Neuronal stem cell (in vitro differentiated cells): ENCODE data around the gene ZNF529.

ENCODE experiments used
- DNase-seq: peaks from one replicate; pipeline ENCODE4 v3.0.0-alpha.2; 2013; ENCODE audit warnings: low spot score
- H2AFZ ChIP-seq: one replicate; pipeline ENCODE4 v1.6.1; 2013; ENCODE audit warnings: mild to moderate bottlenecking, low read length, inconsistent platforms
- H2AK5ac ChIP-seq: 2 replicates; pipeline ENCODE4 v1.6.1; 2013; ENCODE audit warnings: low read depth, mild to moderate bottlenecking, inconsistent platforms, low read length, moderate library complexity, mixed read lengths
- H2BK120ac ChIP-seq: 2 replicates; pipeline ENCODE4 v1.6.1; 2013; ENCODE audit warnings: low read depth, mild to moderate bottlenecking, inconsistent platforms, low read length, moderate library complexity, mixed read lengths
- H2BK12ac ChIP-seq: one replicate; pipeline ENCODE4 v1.6.1; 2013; ENCODE audit warnings: low read length, inconsistent platforms
- H2BK15ac ChIP-seq: 2 replicates; pipeline ENCODE4 v1.6.1; 2013; ENCODE audit warnings: mild to moderate bottlenecking, low read length, inconsistent platforms, mixed read lengths
- H2BK5ac ChIP-seq: one replicate; pipeline ENCODE4 v1.6.1; 2013; ENCODE audit warnings: inconsistent platforms, mild to moderate bottlenecking, low read length, moderate library complexity
- H3K14ac ChIP-seq: one replicate; pipeline ENCODE4 v1.6.1; 2013; ENCODE audit warnings: low read length, inconsistent platforms
- H3K18ac ChIP-seq: 2 replicates; pipeline ENCODE4 v1.6.1; 2013; ENCODE audit warnings: low read length, inconsistent platforms
- H3K23ac ChIP-seq: 2 replicates; pipeline ENCODE4 v1.6.1; 2013; ENCODE audit warnings: low read depth, mild to moderate bottlenecking, mixed read lengths, low read length, inconsistent platforms; ENCODE audit not compliant: poor library complexity
- H3K27ac ChIP-seq: replicated peaks from 3 replicates; pipeline ENCODE4 v1.5.1; 2013; ENCODE audit warnings: low read length, inconsistent platforms
- H3K27me3 ChIP-seq, 3 experiments: 2 replicates each; pipeline ENCODE4 v1.6.1; 2013; ENCODE audit warnings: low read length in 3 of 3, mild to moderate bottlenecking in 2 of 3, inconsistent platforms in 1 of 3, low read depth in 1 of 3, mixed read lengths in 1 of 3, moderate library complexity in 1 of 3; ENCODE audit not compliant: control insufficient read depth in 3 of 3, insufficient read depth in 3 of 3
- H3K36me3 ChIP-seq, 2 donors: replicated peaks in 1 of 2; 2 replicates each; pipeline ENCODE4 v1.6.1; 2013; ENCODE audit warnings: low read length in 2 of 2; ENCODE audit not compliant: control insufficient read depth in 2 of 2, insufficient read depth in 2 of 2
- H3K4ac ChIP-seq: 2 replicates; pipeline ENCODE4 v1.6.1; 2013; ENCODE audit warnings: inconsistent platforms, mild to moderate bottlenecking, low read length, moderate library complexity
- H3K4me1 ChIP-seq, 2 donors: 1 replicate in 1 of 2; 2 replicates in 1 of 2; pipeline ENCODE4 v1.6.1; 2013; ENCODE audit warnings: low read length in 2 of 2, low read depth in 1 of 2; ENCODE audit not compliant: control insufficient read depth in 2 of 2, insufficient read depth in 1 of 2
- H3K4me2 ChIP-seq: one replicate; pipeline ENCODE4 v1.6.1; 2013; ENCODE audit warnings: mild to moderate bottlenecking, low read length, inconsistent platforms; ENCODE audit not compliant: insufficient read depth, poor library complexity, severe bottlenecking
- H3K4me3 ChIP-seq, 2 donors: 2 replicates each; pipeline ENCODE4 v1.5.1; 2013; ENCODE audit warnings: low read length in 2 of 2, mild to moderate bottlenecking in 2 of 2, inconsistent platforms in 1 of 2, moderate library complexity in 1 of 2
- H3K79me1 ChIP-seq: one replicate; pipeline ENCODE4 v1.6.1; 2013; ENCODE audit warnings: low read depth, mild to moderate bottlenecking, inconsistent platforms, low read length, moderate library complexity
- H3K9ac ChIP-seq: one replicate; pipeline ENCODE4 v1.6.1; 2013; ENCODE audit warnings: mild to moderate bottlenecking, low read depth, low read length, inconsistent platforms; ENCODE audit not compliant: poor library complexity
- H3K9me3 ChIP-seq, 2 donors: replicated peaks in 1 of 2; 2 replicates each; pipeline versions ENCODE3 to v1.6.1; 2013; ENCODE audit warnings: low read length in 2 of 2, mild to moderate bottlenecking in 2 of 2, inconsistent platforms in 1 of 2, low read depth in 1 of 2, mixed read lengths in 1 of 2, moderate library complexity in 1 of 2; ENCODE audit not compliant: control insufficient read depth in 2 of 2, insufficient read depth in 1 of 2
- H4K8ac ChIP-seq: one replicate; pipeline ENCODE4 v1.6.1; 2013; ENCODE audit warnings: low read depth, mild to moderate bottlenecking, inconsistent platforms, low read length, moderate library complexity
- H4K91ac ChIP-seq: one replicate; pipeline ENCODE4 v1.6.1; 2013; ENCODE audit warnings: low read length, low read depth, mild to moderate bottlenecking, inconsistent platforms; ENCODE audit not compliant: poor library complexity
- whole genome bisulfite sequencing, 2 donors: extraction: QIAGEN DNeasy Blood & Tissue Kit; methylation state at CpG; one replicate each; pipeline ENCODE4 v1.1.7; 2013; ENCODE audit warnings: missing lambda C conversion rate in 2 of 2, mixed read lengths in 1 of 2; ENCODE audit not compliant: insufficient read length in 2 of 2, insufficient replicate concordance in 1 of 2; ENCODE audit errors: extremely low coverage in 2 of 2; 5-methylcytosine and 5-hydroxymethylcytosine counted together

Gene ZNF529

GRCh38 chr19:36508325-36508724 lies 64.8 kb downstream of the ZNF529 start:
- Histone ChIP-seq H2AFZ (no peak overlapping the region), H3K4me1 (no peaks in the 10 kb centered on the region), H2BK120ac (no peak overlapping the region), H3K14ac (no peak overlapping the region), H3K27me3 (no peaks in the 10 kb centered on the region), H2AK5ac (no peak overlapping the region), H3K4ac (no peak overlapping the region), H3K9ac (no peak overlapping the region), H3K4me3 (no peak overlapping the region), H2BK12ac (no peak overlapping the region), H3K27ac (no peak overlapping the region), H4K91ac (no peak overlapping the region), H3K36me3 (peaks cover 2 to 24% of the 10 kb centered on the region in 2 donors), H3K18ac (no peak overlapping the region), H3K79me1 (no peaks in the 10 kb centered on the region), H2BK5ac (no peak overlapping the region), H3K9me3 (peaks cover 11 to 56% of the 10 kb centered on the region in 2 donors), H2BK15ac (no peak overlapping the region), H4K8ac (no peak overlapping the region), H3K4me2 (no peak overlapping the region), H3K23ac (no peak overlapping the region)
- no CpG with 5 or more reads among the region's 3 CpGs for WGBS, 2 donors
- DNase-seq = no peak

DNA sequence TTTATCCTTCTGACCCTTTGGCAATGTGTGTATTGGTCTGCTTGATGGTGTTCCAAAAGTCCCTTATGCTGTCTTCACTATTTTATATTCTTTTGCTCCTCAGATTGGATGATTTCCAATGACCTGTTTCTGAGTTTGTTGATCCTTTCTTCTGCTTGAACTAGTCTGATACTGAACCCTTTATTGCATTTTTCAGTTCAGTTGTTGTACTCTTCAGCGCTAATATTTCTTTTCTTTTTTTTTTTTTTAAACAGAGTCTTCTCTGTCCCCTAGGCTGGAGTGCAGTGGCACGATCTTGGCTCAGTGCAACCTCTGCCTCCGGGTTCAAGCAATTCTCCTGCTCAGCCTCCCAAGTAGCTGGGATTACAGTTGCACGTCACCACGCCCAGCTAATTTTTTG lies 71.1 kb downstream of the ZNF529 start:
- Histone ChIP-seq H4K8ac (no peak overlapping the region), H3K23ac (no peak overlapping the region), H3K4me1 (no peaks in the 10 kb centered on the region), H3K36me3 (no peaks in the 10 kb centered on the region), H2BK15ac (no peak overlapping the region), H3K4me2 (no peak overlapping the region), H2BK12ac (no peak overlapping the region), H3K9me3 (peaks cover 15 to 20% of the 10 kb centered on the region in 2 donors), H3K18ac (no peak overlapping the region), H3K27ac (no peak overlapping the region), H2BK5ac (no peak overlapping the region), H3K4me3 (no peak overlapping the region), H3K14ac (no peak overlapping the region), H2BK120ac (no peak overlapping the region), H2AK5ac (no peak overlapping the region), H3K4ac (no peak overlapping the region), H2AFZ (no peak overlapping the region), H3K27me3 (no peaks in the 10 kb centered on the region), H3K79me1 (no peaks in the 10 kb centered on the region), H4K91ac (no peak overlapping the region), H3K9ac (no peak overlapping the region)
- WGBS, 2 donors = no CpG with 5 or more reads among the region's 5 CpGs
- DNase-seq = no peak

DNA sequence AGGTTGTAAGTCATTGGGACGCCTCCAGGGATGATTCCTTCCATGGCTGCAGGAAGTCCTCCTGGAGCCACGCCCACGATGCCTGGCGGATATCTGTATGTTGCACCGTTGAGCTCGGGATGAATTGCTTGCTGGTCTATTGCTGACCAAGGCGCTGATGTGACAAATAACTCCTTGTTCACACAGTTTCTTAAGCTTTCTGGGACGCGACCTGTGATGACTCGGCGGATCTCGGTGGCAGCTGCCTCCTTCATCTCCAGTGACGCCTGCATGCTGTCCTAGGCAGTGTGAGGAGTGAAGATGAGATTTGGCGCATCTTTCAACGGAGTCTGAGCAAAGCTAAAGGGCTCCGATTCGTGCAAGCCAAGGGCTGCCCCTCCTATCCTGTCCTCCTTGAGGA lies 76.1 kb downstream of the ZNF529 start:
- no peaks in the 10 kb centered on the region for H3K36me3 ChIP-seq
- H3K4me1 ChIP-seq = no peaks in the 10 kb centered on the region
- H2BK15ac ChIP-seq = no peak overlapping the region
- H3K4me2 ChIP-seq = no peak overlapping the region
- no peak overlapping the region for H3K23ac ChIP-seq
- no peak overlapping the region for H4K91ac ChIP-seq
- H2BK120ac ChIP-seq = no peak overlapping the region
- no peak overlapping the region for H2BK5ac ChIP-seq
- peaks cover 2% of the 10 kb centered on the region for H3K79me1 ChIP-seq
- no peak overlapping the region for H3K4ac ChIP-seq
- H2AFZ ChIP-seq = no peak overlapping the region
- no peak overlapping the region for H3K27ac ChIP-seq
- H2AK5ac ChIP-seq = no peak overlapping the region
- H3K9ac ChIP-seq = no peak overlapping the region
- no peak overlapping the region for H3K14ac ChIP-seq
- H2BK12ac ChIP-seq = no peak overlapping the region
- no peak overlapping the region for H3K4me3 ChIP-seq
- no CpG with 5 or more reads among the region's 17 CpGs for WGBS, 2 donors
- no peak overlapping the region for H3K18ac ChIP-seq
- H4K8ac ChIP-seq = no peak overlapping the region
- DNase-seq = no peak
- H3K27me3 ChIP-seq = no peaks in the 10 kb centered on the region
- peaks cover 14 to 19% of the 10 kb centered on the region in 2 donors for H3K9me3 ChIP-seq
